GM12891 (cell line): ENCODE data around the gene BAHCC1.

Experiments
- PAX5 ChIP-seq: IDR thresholded peaks from 2 replicates; pipeline ENCODE4 v1.6.1; 2011; ENCODE audit warnings: low read length, moderate library complexity, mild to moderate bottlenecking; ENCODE audit not compliant: insufficient read depth, severe bottlenecking
- POLR2A ChIP-seq: IDR thresholded peaks from 2 replicates; pipeline ENCODE4 v1.6.1; 2011; ENCODE audit warnings: low read depth, low read length, control low read depth
- POLR2AphosphoS5 ChIP-seq: IDR thresholded peaks from 2 replicates; pipeline ENCODE4 v1.6.1; 2011; ENCODE audit warnings: low read depth, low read length, control low read depth
- POU2F2 ChIP-seq: IDR thresholded peaks from 2 replicates; pipeline ENCODE4 v1.6.1; 2011; ENCODE audit warnings: low read depth, mild to moderate bottlenecking, control low read depth, low read length, moderate library complexity
- SPI1 ChIP-seq: IDR thresholded peaks from 2 replicates; pipeline ENCODE4 v1.6.1; 2011; ENCODE audit warnings: low read depth, low read length, control low read depth
- TAF1 ChIP-seq: IDR thresholded peaks from 2 replicates; pipeline ENCODE4 v1.6.1; 2011; ENCODE audit warnings: low read depth, low read length, control low read depth

DNA sequence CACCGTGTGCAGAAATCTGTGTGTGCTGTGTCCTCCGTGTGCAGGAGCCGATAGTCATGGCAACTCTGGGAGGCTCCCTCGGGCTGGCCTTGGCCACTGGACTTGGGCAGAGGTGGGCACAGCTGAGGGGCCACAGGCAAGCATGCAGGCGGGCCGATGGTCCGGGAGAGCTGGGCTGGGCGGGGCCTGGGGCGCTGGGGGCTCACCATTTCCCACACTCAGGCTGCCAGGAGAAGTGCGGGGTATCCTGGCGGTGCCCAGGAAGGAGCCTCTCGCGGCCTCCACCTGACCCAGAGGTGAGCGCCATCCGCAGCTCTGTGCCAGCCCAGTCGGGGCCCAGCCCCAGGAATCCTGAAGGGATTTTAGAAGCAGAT lies 28.4 kb downstream of the BAHCC1 start:
- TF ChIP-seq POLR2A (no peak), POLR2AphosphoS5 (no peak), TAF1 (no peak), SPI1 (no peak), POU2F2 (no peak), PAX5 (no peak)
